ENCODE measurements around the gene UCN2.

GRCh38 chr3:48553886-48554845 lies 9.4 kb downstream of the UCN2 start:
- no peak for TF ChIP-seq POLR2A (IDR thresholded peaks at IDR 0.05)
- no peak for TF ChIP-seq CTCF (IDR thresholded peaks at IDR 0.05)

All from uterus (tissue), 2 donors.